ENCODE data around the gene PIK3C2B.
"Not testable (repeated sequence)": the region's sequence is repeated elsewhere in the genome, so short reads cannot be mapped to it uniquely, and the experiment has no call there.

GRCh38 chr1:204521941-204522521, 27.4 kb upstream of the PIK3C2B start:
- not testable (repeated sequence) for TF ChIP-seq EP300 (IDR thresholded peaks at IDR 0.05; ENCODE audit: low read depth); CTCF (IDR thresholded peaks at IDR 0.05)

All from transverse colon (tissue), 3 donors.